BLaER1 treated with 17β-estradiol and CSF1 and Interleukin-3, amounts not matched to agents 10 nM and 100 nM (cell line): ENCODE measurements around the gene PLEKHG5.
A peak's percentile ranks its signal among the peaks of the same experiment; 100 is the strongest.

Source experiments
- H3K27ac ChIP-seq, 11 experiments: shearing (Covaris generic); formaldehyde crosslinking; 2 replicates each; pipeline ENCODE4 v1.8.1; 2022
- H3K27me3 ChIP-seq, 11 experiments: shearing (Covaris generic); formaldehyde crosslinking; 2 replicates each; pipeline ENCODE4 v1.8.1; 2022
- H3K36me3 ChIP-seq, 11 experiments: shearing (Covaris generic); formaldehyde crosslinking; 2 replicates each; pipeline ENCODE4 v1.8.1; 2022
- H3K4me1 ChIP-seq, 10 experiments: shearing (Covaris generic); formaldehyde crosslinking; 2 replicates each; pipeline ENCODE4 v1.8.1; 2022
- H3K4me2 ChIP-seq, 11 experiments: shearing (Covaris generic); formaldehyde crosslinking; 2 replicates each; pipeline ENCODE4 v1.8.1; 2022
- H3K4me3 ChIP-seq, 10 experiments: shearing (Covaris generic); formaldehyde crosslinking; 2 replicates each; pipeline ENCODE4 v1.8.1; 2022
- H3K9ac ChIP-seq, 11 experiments: shearing (Covaris generic); formaldehyde crosslinking; 2 replicates each; pipeline ENCODE4 v1.8.1; 2022
- H3K9me3 ChIP-seq, 11 experiments: shearing (Covaris generic); formaldehyde crosslinking; replicated peaks in 1 of 11; 2 replicates each; pipeline ENCODE4 v1.8.1; 2022
- H4K20me1 ChIP-seq, 11 experiments: shearing (Covaris generic); formaldehyde crosslinking; 2 replicates each; pipeline ENCODE4 v1.8.1; 2022
- Cebpa-rat ChIP-seq, 11 experiments: shearing (Covaris generic); IDR thresholded peaks; 2 replicates each; pipeline ENCODE4 v1.8.1; 2022

Gene PLEKHG5

GRCh38 chr1:6484826-6485167 is 6.7 kb downstream of the PLEKHG5 start:
- H3K4me1 ChIP-seq: peaks cover 7 to 27% (median 25%) of the 10 kb centered on the region in 10 experiments; a peak in 18 of 20 replicates
- peak overlapping the region in 4 of 11 experiments; percentile 21 to 65 (median 37); a peak in 3 of 22 replicates for H3K9ac ChIP-seq
- TF ChIP-seq Cebpa-rat (IDR thresholded peaks at IDR 0.05): no peak
- H3K4me2 ChIP-seq: peak overlapping the region; percentile 67 to 84 (median 76)
- no peak overlapping the region for H3K27ac ChIP-seq
- peak overlapping the region; percentile 16 to 63 (median 46); a peak in 16 of 20 replicates for H3K4me3 ChIP-seq
- peaks cover 53 to 85% (median 66%) of the 10 kb centered on the region in 11 experiments for H3K27me3 ChIP-seq
- H3K36me3 ChIP-seq: no peaks in the 10 kb centered on the region
- H4K20me1 ChIP-seq: peaks cover 0 to 63% (median 24%) of the 10 kb centered on the region in 11 experiments; a peak in 15 of 22 replicates
- no peaks in the 10 kb centered on the region for H3K9me3 ChIP-seq

GRCh38 chr1:6483761-6484117 is 7.7 kb downstream of the PLEKHG5 start:
- Histone ChIP-seq H3K4me1 (peaks cover 5 to 17% (median 14%) of the 10 kb centered on the region in 10 experiments; a peak in 17 of 20 replicates), H4K20me1 (peaks cover 0 to 52% (median 24%) of the 10 kb centered on the region in 11 experiments; a peak in 15 of 22 replicates), H3K9ac (no peak overlapping the region), H3K4me3 (no peak overlapping the region), H3K36me3 (no peaks in the 10 kb centered on the region), H3K27me3 (peaks cover 53 to 77% (median 66%) of the 10 kb centered on the region in 11 experiments), H3K4me2 (no peak overlapping the region), H3K27ac (no peak overlapping the region), H3K9me3 (no peaks in the 10 kb centered on the region)
- no peak for TF ChIP-seq Cebpa-rat (IDR thresholded peaks at IDR 0.05)

GRCh38 chr1:6483017-6483760 is 8.3 kb downstream of the PLEKHG5 start:
- H3K36me3 ChIP-seq: no peaks in the 10 kb centered on the region

GRCh38 chr1:6481820-6482219 is 9.6 kb downstream of the PLEKHG5 start:
- no peak overlapping the region for H3K4me3 ChIP-seq
- no peaks in the 10 kb centered on the region for H3K36me3 ChIP-seq
- no peak overlapping the region for H3K27ac ChIP-seq
- H3K4me1 ChIP-seq: peaks cover 5 to 17% (median 14%) of the 10 kb centered on the region in 10 experiments; a peak in 16 of 20 replicates
- peaks cover 0 to 40% (median 24%) of the 10 kb centered on the region in 11 experiments; a peak in 15 of 22 replicates for H4K20me1 ChIP-seq
- no peaks in the 10 kb centered on the region for H3K9me3 ChIP-seq
- no peak overlapping the region for H3K9ac ChIP-seq
- H3K4me2 ChIP-seq: no peak overlapping the region
- H3K27me3 ChIP-seq: peaks cover 49 to 57% (median 52%) of the 10 kb centered on the region in 11 experiments
- no peak for TF ChIP-seq Cebpa-rat (IDR thresholded peaks at IDR 0.05)

More at GRCh38 chr1:6483017-6483760, 8.3 kb downstream of the PLEKHG5 start:
- Histone ChIP-seq H3K27me3 (peaks cover 53 to 71% (median 63%) of the 10 kb centered on the region in 11 experiments), H3K4me1 (peaks cover 5 to 17% (median 14%) of the 10 kb centered on the region in 10 experiments; a peak in 16 of 20 replicates), H3K9ac (no peak overlapping the region), H4K20me1 (peaks cover 0 to 49% (median 24%) of the 10 kb centered on the region in 11 experiments; a peak in 15 of 22 replicates), H3K4me2 (no peak overlapping the region), H3K9me3 (no peaks in the 10 kb centered on the region), H3K4me3 (no peak overlapping the region), H3K27ac (no peak overlapping the region)
- TF ChIP-seq Cebpa-rat (IDR thresholded peaks at IDR 0.05): no peak

GRCh38 chr1:6477039-6477820 is 14.2 kb downstream of the PLEKHG5 start:
- H3K27ac ChIP-seq: no peak overlapping the region

GRCh38 chr1:6476483-6476882 is 15.0 kb downstream of the PLEKHG5 start:
- Histone ChIP-seq H3K36me3 (no peaks in the 10 kb centered on the region), H3K27me3 (peaks cover 0 to 5% (median 0%) of the 10 kb centered on the region in 11 experiments; a peak in 5 of 22 replicates), H3K4me1 (no peaks in the 10 kb centered on the region), H3K4me3 (no peak overlapping the region), H3K4me2 (no peak overlapping the region), H3K27ac (no peak overlapping the region), H4K20me1 (no peaks in the 10 kb centered on the region; a peak in 1 of 22 replicates), H3K9me3 (no peaks in the 10 kb centered on the region), H3K9ac (0 out of 22 replicates have a peak overlapping the region, but pooled peaks of 1 of the 11 experiments have one; percentile 13)
- no peak for TF ChIP-seq Cebpa-rat (IDR thresholded peaks at IDR 0.05)

More at GRCh38 chr1:6477039-6477820, 14.2 kb downstream of the PLEKHG5 start:
- no peak for TF ChIP-seq Cebpa-rat (IDR thresholded peaks at IDR 0.05)
- H3K4me3 ChIP-seq: no peak overlapping the region
- no peaks in the 10 kb centered on the region for H3K36me3 ChIP-seq
- no peak overlapping the region for H3K4me2 ChIP-seq
- H3K9ac ChIP-seq: 0 out of 22 replicates have a peak overlapping the region, but pooled peaks of 1 of the 11 experiments have one; percentile 13
- H3K4me1 ChIP-seq: no peaks in the 10 kb centered on the region
- peaks cover 0 to 4% (median 0%) of the 10 kb centered on the region in 11 experiments; a peak in 1 of 22 replicates for H4K20me1 ChIP-seq
- no peaks in the 10 kb centered on the region for H3K9me3 ChIP-seq
- H3K27me3 ChIP-seq: peaks cover 4 to 11% (median 6%) of the 10 kb centered on the region in 11 experiments; a peak in 17 of 22 replicates

GRCh38 chr1:6475381-6476133 is 15.9 kb downstream of the PLEKHG5 start:
- Histone ChIP-seq H3K36me3 (no peaks in the 10 kb centered on the region), H3K4me2 (no peak overlapping the region; a peak in 1 of 22 replicates), H3K4me3 (no peak overlapping the region), H3K27ac (no peak overlapping the region), H3K9me3 (no peaks in the 10 kb centered on the region), H4K20me1 (peaks cover 0 to 3% (median 0%) of the 10 kb centered on the region in 11 experiments; a peak in 1 of 22 replicates), H3K4me1 (no peaks in the 10 kb centered on the region), H3K27me3 (peaks cover 0 to 2% (median 0%) of the 10 kb centered on the region in 11 experiments; a peak in 4 of 22 replicates), H3K9ac (no peak overlapping the region)
- TF ChIP-seq Cebpa-rat (IDR thresholded peaks at IDR 0.05): no peak

- Histone ChIP-seq H3K27me3 (no peaks in the 10 kb centered on the region; a peak in 4 of 22 replicates), H4K20me1 (peaks cover 0 to 4% (median 0%) of the 10 kb centered on the region in 11 experiments; a peak in 1 of 22 replicates), H3K4me2 (no peak overlapping the region), H3K9me3 (no peaks in the 10 kb centered on the region), H3K4me1 (no peaks in the 10 kb centered on the region), H3K27ac (no peak overlapping the region), H3K4me3 (no peak overlapping the region), H3K9ac (no peak overlapping the region), H3K36me3 (no peaks in the 10 kb centered on the region)
- TF ChIP-seq Cebpa-rat (IDR thresholded peaks at IDR 0.05): no peak
Measured at GRCh38 chr1:6474815-6475282, 16.6 kb downstream of the PLEKHG5 start.
